Dermis blood vessel endothelial cell (primary cell): ENCODE measurements around the gene FBXL22. TPM values are rescaled to one million over a fixed set of nuclear protein-coding genes. Genes with fewer than 3 reads are reported as not detected.
"Not testable (repeated sequence)": the region's sequence is repeated elsewhere in the genome, so short reads cannot be mapped to it uniquely, and the experiment has no call there.

Experiments
- DNase-seq: peaks from one replicate; pipeline ENCODE4 v3.0.0; 2010
- total RNA-seq: library from RNA; depleted of rRNA; stranded (reverse); fragments of >200 nt; gene quantifications from 2 replicates; pipeline ENCODE4 v1.2.3, GENCODE V29; 2014

FBXL22 gene
- total RNA-seq, 1 donor from 2014 or later = not detected

DNA sequence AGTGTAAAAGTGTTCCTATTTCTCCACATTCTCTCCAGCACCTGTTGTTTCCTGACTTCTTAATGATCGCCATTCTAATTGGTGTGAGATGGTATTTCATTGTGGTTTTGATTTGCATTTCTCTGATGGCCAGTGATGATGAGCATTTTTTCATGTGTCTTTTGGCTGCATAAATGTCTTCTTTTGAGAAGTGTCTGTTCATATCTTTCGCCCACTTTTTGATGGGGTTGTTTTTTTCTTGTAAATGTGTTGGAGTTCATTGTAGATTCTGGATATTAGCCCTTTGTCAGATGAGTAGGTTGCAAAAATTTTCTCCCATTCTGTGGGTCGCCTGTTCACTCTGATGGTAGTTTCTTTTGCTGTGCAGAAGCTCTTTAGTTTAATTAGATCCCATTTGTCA, 20.4 kb downstream of the FBXL22 start:
- not testable (repeated sequence) for DNase-seq

DNA sequence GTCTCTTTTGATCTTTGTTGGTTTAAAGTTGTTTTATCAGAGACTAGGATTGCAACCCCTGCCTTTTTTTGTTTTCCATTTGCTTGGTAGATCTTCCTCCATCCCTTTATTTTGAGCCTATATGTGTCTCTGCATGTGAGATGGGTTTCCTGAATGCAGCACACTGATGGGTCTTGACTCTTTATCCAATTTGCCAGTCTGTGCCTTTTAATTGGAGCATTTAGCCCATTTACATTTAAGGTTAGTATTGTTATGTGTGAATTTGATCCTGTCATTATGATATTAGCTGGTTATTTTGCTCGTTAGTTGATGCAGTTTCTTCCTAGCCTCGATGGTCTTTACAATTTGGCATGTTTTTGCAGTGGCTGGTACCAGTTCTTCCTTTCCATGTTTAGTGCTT, 23.6 kb downstream of the FBXL22 start:
- DNase-seq = not testable (repeated sequence)

DNA sequence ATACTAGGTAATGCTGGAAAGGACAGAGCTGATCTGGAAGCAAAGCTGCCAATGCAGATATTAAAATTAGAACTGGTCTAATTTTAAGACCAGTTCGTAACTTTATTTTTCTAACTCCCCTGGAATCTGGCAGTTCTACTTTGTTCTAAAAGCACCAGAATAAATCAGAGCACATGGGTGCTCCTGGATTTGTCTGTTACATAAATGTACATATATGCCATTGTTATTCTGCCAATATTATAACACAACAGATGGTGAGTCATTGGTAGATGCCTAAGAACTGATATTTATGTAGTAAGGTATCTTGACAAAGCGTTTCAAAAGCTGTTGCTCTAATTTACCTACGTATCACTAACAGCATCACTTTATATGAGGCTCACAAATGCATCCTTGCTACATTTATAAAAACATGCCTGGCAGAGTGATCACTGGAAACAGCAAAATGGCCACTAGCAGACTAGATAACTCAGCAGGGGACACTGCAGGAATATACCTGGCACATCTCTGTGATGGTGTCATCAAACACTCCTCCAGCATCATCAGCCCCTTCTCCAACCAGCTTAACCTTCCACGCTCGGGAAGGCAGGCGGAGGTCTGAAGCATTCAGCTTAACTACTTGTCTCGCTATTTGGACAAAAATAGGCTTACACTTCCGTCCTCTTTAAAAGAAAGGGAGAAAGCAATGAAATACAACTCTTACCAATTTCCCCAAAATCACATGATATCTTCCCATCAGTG, 26.2 kb downstream of the FBXL22 start:
- no peak for DNase-seq

DNA sequence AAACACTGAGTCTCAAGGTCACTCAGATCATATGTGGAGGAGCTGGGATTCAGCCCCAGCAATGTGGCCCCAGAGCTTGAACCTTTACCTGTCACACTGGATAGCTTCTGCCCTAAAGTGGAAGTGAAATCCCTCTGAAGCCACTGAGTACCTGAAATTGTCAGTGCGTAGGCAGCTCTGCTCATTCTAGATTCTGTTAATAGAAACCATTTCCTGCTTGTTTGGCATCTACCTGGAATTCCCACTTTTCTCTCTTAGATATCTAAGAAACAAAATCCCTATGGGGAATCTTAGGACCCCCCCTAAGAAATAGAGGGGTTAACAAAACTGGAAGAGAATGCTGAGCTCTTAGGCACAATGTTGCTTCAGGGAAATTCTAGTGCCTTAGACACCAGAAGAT, 29.8 kb downstream of the FBXL22 start:
- no peak for DNase-seq

DNA sequence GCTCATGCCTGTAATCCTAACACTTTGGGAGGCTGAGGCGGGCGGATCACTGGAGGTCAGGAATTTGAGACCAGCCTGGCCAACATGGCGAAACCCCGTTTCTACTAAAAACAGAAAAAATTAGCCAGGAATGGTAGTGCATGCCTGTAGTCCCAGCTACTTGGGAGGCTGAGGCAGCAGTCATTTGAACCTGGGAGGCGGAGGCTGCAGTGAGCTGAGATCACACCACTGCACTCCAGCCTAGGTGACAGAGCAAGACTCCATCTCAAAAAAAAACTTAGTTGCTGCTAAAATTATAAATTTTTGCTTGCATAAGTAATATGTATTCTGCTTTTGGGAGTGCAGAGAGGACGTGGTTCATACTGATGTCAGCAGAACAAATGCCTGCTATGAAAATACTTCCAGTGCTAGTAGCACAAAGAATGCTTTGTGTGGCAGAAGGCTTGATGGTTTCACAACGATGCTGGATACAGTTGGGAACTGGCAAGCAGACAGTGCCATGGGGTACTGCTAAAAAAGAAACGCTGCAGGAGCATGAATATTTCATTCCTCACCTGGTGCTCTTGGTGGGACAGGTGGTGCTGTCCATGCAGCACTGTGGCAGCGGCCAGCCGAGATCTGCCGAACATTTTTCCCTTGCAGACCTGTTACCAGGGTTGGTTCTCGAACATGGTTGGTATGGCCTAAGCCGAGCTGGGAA, 31.1 kb downstream of the FBXL22 start:
- no peak for DNase-seq

DNA sequence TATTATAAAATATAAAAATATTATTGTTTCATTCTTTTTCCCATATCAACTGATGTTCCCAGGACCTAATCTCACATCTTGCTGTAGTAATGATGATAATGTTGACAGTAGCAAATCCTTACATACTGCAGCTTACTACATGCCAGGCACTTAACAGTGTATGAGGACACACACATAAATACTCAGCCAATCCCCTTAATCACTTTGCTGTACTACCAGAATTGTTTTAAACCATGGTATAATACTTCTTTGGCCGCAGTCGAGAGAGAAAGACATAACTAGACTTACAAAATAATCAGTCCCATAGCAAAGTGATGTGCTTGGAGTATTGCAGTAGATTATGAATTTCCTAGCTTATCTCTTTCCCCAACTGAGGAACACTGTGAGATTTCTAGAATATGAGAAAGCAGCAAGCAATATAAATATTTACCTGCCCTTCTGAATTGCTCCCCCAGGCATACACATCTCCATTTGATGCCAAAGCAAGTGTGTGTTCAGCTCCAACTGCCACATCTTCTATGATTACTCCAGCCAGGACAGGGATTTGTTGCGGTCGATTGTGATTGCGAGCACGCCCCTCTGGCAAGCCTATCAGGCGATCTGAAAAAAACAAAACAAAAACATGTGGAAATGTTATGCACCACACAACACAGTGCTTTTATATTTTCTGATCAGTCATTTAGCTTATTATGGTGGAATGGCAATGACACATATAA, 33.0 kb downstream of the FBXL22 start:
- DNase-seq = no peak

DNA sequence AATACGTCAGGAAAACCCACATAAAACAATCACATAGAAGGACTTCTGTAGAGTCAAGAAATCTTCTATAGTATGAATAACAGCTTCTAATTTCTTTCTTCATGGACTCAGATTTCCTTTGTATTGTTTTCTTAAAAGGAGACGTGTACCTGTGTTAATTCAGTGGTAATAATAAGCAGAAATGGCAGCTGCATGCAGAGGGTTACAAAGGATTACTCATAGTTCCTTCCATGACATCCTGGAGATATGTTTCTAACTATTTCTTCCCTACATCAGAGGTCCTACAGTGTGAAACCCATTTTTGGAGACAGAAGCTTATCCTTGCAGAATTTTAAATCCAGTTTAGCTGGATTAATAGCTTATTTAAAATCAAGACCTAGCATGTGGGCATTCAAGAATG, 36.1 kb downstream of the FBXL22 start:
- peak; percentile 62 for DNase-seq

DNA sequence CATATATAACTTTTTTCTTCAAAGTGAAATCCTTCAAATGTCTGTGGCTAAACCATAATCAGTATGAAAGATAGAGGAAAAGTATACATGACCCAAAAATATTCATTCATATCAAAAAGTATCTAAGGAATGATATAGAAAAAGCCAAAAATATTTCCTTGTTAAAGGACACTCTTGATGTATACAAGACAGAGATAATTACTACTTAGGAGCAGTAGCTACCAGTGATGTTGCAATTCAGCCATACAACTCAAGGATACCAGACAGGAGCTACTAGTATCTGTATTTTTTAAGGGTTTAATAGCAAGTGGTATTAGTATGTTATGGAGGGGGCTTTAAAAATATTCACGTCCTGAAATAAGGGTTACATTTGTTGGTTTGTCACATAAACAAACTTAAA, 37.0 kb downstream of the FBXL22 start:
- no peak for DNase-seq

DNA sequence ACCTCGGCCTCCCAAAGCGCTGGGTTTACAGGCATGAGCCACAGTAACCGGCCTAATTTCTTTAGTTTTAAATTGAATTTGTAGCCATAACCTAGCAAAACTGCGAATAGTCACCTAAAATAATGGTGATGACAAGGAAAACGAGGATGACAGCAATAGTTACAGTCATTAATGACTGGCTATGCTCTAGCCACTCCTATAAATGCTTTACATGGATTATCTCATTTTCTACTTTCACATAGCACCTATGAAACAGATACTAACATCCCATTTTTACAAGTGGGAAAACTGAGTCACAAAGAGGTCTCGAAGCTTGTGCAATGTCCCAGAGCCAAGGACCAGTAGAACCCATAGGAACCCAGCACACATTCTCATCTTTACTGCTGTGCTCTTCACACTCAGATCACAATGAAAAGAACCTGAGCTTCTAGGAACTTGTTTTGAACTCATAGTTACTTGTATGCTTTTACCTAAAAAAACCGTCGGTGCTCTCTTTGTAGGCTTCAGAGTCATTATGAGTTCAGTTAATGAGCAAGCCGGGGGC, 39.4 kb downstream of the FBXL22 start:
- DNase-seq = no peak

DNA sequence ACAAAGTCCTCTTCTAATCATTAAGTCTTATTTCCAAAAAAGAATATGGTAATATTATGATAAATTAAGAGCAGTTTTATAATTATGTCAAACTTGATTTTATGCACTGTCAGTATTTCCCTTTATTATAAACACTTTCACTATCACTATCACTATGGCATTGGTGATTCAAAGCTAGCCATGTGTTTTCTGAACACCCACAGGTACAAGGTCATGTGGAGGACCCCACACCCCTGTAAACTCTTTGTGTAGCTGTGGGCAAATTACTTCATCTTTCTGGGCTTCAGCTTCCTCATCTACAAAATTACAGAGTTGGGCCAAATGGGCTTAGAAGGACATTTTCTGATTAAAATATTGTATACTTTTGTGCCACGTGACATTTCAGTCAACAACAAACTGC, 41.7 kb downstream of the FBXL22 start:
- no peak for DNase-seq

DNA sequence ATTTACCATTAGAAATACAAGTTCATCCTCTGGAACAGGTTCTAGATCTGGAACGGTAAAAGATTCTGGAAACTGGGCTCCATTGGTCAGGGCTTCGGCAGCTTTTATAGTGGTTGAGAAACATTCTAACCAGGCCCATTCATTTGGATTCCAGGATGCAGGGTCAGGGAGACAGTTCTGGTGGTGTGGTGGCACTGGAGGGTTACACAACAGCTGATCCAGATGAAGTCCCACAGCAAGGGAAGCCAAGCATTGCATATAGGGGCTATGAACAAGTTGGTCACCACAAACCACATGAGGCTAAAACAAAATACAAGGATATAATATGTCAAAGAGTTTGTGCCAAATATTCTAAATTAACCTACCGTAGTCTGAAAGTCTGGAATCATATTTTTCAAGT, 43.0 kb downstream of the FBXL22 start:
- no peak for DNase-seq

Other genes with a start within 250 kb of the FBXL22 start
- 0.68 and 0.79 TPM in 2 replicates for gene CA12, start 215.5 kb upstream of the FBXL22 start, total RNA-seq
- gene USP3, start 92.8 kb upstream of the FBXL22 start, total RNA-seq = 39.7 and 47.6 TPM in 2 replicates
- 327 and 331 TPM in 2 replicates for gene HERC1, start 236.6 kb downstream of the FBXL22 start, total RNA-seq